PC-3 (cell line): Measurements from ENCODE around the gene ALDH6A1. TPM values are rescaled to one million over a fixed set of nuclear protein-coding genes. Genes with fewer than 3 reads are reported as not detected.

ENCODE experiments used
- ATAC-seq: fragments of 200-7000 bp; cut with Tn5 transposase; 2 replicates; pipeline ENCODE4 v1.9.1; 2020; ENCODE audit warnings: mild to moderate bottlenecking, moderate library complexity
- Bru-seq: library from RNA; stranded (reverse); fragments of 400-500 nt; gene quantifications from one replicate; lab custom pipeline; 2021; lab: Mats Ljungman, UMichigan
- BruChase-seq, 2 experiments: library from RNA; stranded (reverse); fragments of 400-500 nt; gene quantifications; one replicate each; lab custom pipeline; 2021; lab: Mats Ljungman, UMichigan
- BruUV-seq: library from RNA; stranded (reverse); fragments of 400-500 nt; replicated peaks from 2 replicates; lab custom pipeline; 2021; lab: Mats Ljungman, UMichigan
- CTCF ChIA-PET: fragments of 300-600 bp; sonication (Branson Sonifier 250); formaldehyde crosslinking; loops from one replicate; lab custom pipeline; 2022; ENCODE audit warnings: antibody characterized with exemption; lab: Charles Lee
- POLR2A ChIA-PET: fragments of 300-600 bp; sonication (Branson Sonifier 250); formaldehyde crosslinking; loops from one replicate; lab custom pipeline; 2022; ENCODE audit warnings: antibody characterized with exemption; ENCODE audit not compliant: unreplicated experiment; lab: Charles Lee
- DNase-seq: peaks from one replicate; pipeline ENCODE4 v3.0.0-alpha.2; 2015
- H2AFZ ChIP-seq: fragments of 300-600 bp; sonication (generic); 2 replicates; pipeline ENCODE4 v1.6.0; 2016; ENCODE audit warnings: antibody characterized with exemption, low read length
- H3F3A ChIP-seq: fragments of 300-600 bp; sonication (generic); one replicate; pipeline ENCODE4 v1.6.0; 2017; ENCODE audit warnings: antibody characterized with exemption, low read length, control low read depth, mild to moderate bottlenecking; ENCODE audit not compliant: unreplicated experiment
- H3K27ac ChIP-seq: fragments of 300-600 bp; sonication (generic); 2 replicates; pipeline ENCODE4 v1.5.1; 2016; ENCODE audit warnings: mild to moderate bottlenecking, low read length
- H3K27me3 ChIP-seq: fragments of 300-600 bp; sonication (generic); 2 replicates; pipeline ENCODE4 v1.6.1; 2016; ENCODE audit warnings: low read length, mixed read lengths
- H3K36me3 ChIP-seq: fragments of 300-600 bp; sonication (generic); 2 replicates; pipeline ENCODE4 v1.6.1; 2016; ENCODE audit warnings: low read depth, mixed run types, low read length, mixed read lengths
- H3K4me1 ChIP-seq: fragments of 300-600 bp; sonication (generic); 2 replicates; pipeline ENCODE4 v1.5.1; 2016; ENCODE audit warnings: low read length; ENCODE audit not compliant: insufficient read depth
- H3K4me2 ChIP-seq: fragments of 300-600 bp; sonication (generic); 2 replicates; pipeline ENCODE4 v1.6.0; 2016; ENCODE audit warnings: low read length
- H3K4me3 ChIP-seq: fragments of 300-600 bp; sonication (generic); 2 replicates; pipeline ENCODE4 v1.5.1; 2016; ENCODE audit warnings: mild to moderate bottlenecking, low read length, mixed read lengths
- H3K79me2 ChIP-seq: fragments of 300-600 bp; sonication (generic); 2 replicates; pipeline ENCODE4 v1.6.1; 2017; ENCODE audit warnings: low read length, mixed read lengths
- H3K9ac ChIP-seq: fragments of 300-600 bp; sonication (generic); 2 replicates; pipeline ENCODE4 v1.6.0; 2016; ENCODE audit warnings: mild to moderate bottlenecking, low read length
- H3K9me2 ChIP-seq: fragments of 300-600 bp; sonication (generic); replicated peaks from 2 replicates; pipeline ENCODE4 v1.6.1; 2016; ENCODE audit warnings: mixed run types, low read length, mixed read lengths
- H3K9me3 ChIP-seq: fragments of 300-600 bp; sonication (generic); 2 replicates; pipeline ENCODE4 v1.6.1; 2016; ENCODE audit warnings: low read length, mixed read lengths
- H4K20me1 ChIP-seq: fragments of 300-600 bp; sonication (generic); 2 replicates; pipeline ENCODE4 v1.6.1; 2016; ENCODE audit warnings: low read length, mixed read lengths
- EZH2 ChIP-seq: fragments of 300-600 bp; sonication (generic); IDR thresholded peaks from one replicate; pipeline ENCODE4 v1.6.1; 2017; ENCODE audit warnings: antibody characterized with exemption, mild to moderate bottlenecking, low read length; ENCODE audit not compliant: unreplicated experiment
- EZH2phosphoT487 ChIP-seq: fragments of 300-600 bp; sonication (generic); IDR thresholded peaks from 2 replicates; pipeline ENCODE4 v1.6.1; 2018; ENCODE audit warnings: mild to moderate bottlenecking, antibody characterized with exemption, low read length, borderline replicate concordance
- intact Hi-C: fragments of 100-400 bp; cut with micrococcal nuclease; formaldehyde crosslinking; loops from 2 replicates; pipeline ENCODE4 v1.9.0; 2023
- long read RNA-seq: library from polyadenylated mRNA; unstranded; transcript quantifications from one replicate; pipeline ENCODE4 v2.0.0, GENCODE V29; 2021; ENCODE audit not compliant: unreplicated experiment
- total RNA-seq: library from RNA; depleted of rRNA; stranded (reverse); fragments of >200 nt; gene quantifications from 2 replicates; pipeline ENCODE4 v1.2.3, GENCODE V29; 2014; rRNA removed
- TF ChIP-seq, protein P1 (sequence below): fragments of 300-600 bp; sonication (generic); conservative IDR thresholded peaks from 2 replicates; pipeline ENCODE4 v1.5.1; 2017; ENCODE audit warnings: antibody characterized with exemption, low read depth, mild to moderate bottlenecking, low read length

Gene ALDH6A1
- 5.0 and 5.4 TPM in 2 replicates for total RNA-seq
- percentile 46 among the genes with signal in this experiment for Bru-seq, nascent RNA
- percentile 51 among the genes with signal in this experiment for BruChase-seq, experiment 1, labeled RNA remaining after a 6-hour chase
- BruChase-seq, experiment 2, labeled RNA remaining after a 2-hour chase: percentile 48 among the genes with signal in this experiment
- long read RNA-seq, full-length matches to known transcripts: 53 of 69 reads
- long read RNA-seq, partial matches to known transcripts: 1 of 69 reads
- long read RNA-seq, other reads (novel, unspliced or antisense): 15 of 69 reads

DNA sequence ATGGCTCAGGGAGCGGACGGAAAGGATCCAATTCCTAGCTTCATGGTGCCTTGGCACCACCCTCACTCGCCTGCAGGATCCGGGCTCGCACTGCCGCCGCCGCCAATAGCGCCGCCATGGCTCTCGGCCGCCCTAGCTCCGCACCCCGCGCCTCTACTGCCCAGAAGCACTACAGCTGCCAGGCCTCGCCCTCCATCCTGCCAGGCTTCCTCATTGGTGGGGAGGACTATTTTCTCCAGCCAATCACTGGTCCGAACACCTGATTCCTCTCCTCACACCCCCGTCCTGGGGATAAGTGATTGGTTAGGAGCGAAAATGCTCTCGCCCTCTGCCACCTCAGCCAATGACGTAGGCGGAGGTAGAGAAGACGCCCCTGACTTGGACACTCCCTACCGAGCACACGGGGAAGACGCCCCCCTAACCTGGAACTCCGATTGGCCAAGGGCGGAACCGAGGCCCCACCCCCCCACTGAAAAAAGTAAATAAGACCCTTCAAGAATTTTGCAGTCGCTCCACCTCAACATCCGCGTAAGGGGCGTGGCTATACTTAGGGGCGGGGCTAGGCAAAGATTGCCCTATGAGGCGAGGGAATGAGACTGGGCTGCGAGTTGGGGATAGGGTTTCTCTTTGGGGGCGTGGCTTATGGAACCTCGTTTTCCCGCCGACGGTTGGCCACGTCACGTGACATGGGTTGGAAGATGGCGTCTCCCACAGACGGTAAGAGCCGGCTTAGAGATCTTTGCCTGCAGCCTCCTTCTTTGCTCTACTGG, at the start of gene ALDH6A1, which contains the start of gene LIN52:
TSS of gene ALDH6A1 (minus strand) at position 177 of the 770 bp plus-strand sequence. CDS start at position 118, 59 bp downstream.
TSS of gene LIN52 (plus strand) at position 680 of the 770 bp plus-strand sequence. CDS start at position 699, 19 bp downstream.
- intact Hi-C loops: loop anchor here (5.0 kb wide), 1 partner anchor 132 kb away; the partner anchor contains the start of genes COQ6 and FAM161B
- Histone ChIP-seq H3F3A (no peaks in the 10 kb centered on the region), H3K4me2 (peak within 1 kb of the TSS; percentile 97), H3K36me3 (no peaks in the 10 kb centered on the region), H3K9ac (peak within 1 kb of the TSS; percentile 75), H4K20me1 (no peaks in the 10 kb centered on the region), H3K9me3 (no peaks in the 10 kb centered on the region), H3K79me2 (peaks cover 25% of the 10 kb centered on the region), H3K27me3 (no peaks in the 10 kb centered on the region), H3K27ac (peak within 1 kb of the TSS; percentile 21; the same call in 1 of the 2 replicates), H3K4me3 (peak within 1 kb of the TSS; percentile 88), H2AFZ (peak within 1 kb of the TSS; percentile 88), H3K4me1 (peaks cover 20% of the 10 kb centered on the region), H3K9me2 (no peaks in the 10 kb centered on the region)
- no TSS peak for BruUV-seq
- DNase-seq (peak; percentile 100), ATAC-seq (peak; percentile 92)
- ChIA-PET CTCF (no interaction called here), POLR2A (interaction anchor here (0.5 to 0.6 kb wide), 2 partner anchors 759 to 1040 kb away, joined by 3 to 13 read pairs; no protein-coding TSS in a partner anchor)
- TF ChIP-seq EZH2 (no peak), EZH2phosphoT487 (no peak)
- TF ChIP-seq, protein P1, sequence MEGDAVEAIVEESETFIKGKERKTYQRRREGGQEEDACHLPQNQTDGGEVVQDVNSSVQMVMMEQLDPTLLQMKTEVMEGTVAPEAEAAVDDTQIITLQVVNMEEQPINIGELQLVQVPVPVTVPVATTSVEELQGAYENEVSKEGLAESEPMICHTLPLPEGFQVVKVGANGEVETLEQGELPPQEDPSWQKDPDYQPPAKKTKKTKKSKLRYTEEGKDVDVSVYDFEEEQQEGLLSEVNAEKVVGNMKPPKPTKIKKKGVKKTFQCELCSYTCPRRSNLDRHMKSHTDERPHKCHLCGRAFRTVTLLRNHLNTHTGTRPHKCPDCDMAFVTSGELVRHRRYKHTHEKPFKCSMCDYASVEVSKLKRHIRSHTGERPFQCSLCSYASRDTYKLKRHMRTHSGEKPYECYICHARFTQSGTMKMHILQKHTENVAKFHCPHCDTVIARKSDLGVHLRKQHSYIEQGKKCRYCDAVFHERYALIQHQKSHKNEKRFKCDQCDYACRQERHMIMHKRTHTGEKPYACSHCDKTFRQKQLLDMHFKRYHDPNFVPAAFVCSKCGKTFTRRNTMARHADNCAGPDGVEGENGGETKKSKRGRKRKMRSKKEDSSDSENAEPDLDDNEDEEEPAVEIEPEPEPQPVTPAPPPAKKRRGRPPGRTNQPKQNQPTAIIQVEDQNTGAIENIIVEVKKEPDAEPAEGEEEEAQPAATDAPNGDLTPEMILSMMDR: no peak; the same call in 1 of the 2 replicates

DNA sequence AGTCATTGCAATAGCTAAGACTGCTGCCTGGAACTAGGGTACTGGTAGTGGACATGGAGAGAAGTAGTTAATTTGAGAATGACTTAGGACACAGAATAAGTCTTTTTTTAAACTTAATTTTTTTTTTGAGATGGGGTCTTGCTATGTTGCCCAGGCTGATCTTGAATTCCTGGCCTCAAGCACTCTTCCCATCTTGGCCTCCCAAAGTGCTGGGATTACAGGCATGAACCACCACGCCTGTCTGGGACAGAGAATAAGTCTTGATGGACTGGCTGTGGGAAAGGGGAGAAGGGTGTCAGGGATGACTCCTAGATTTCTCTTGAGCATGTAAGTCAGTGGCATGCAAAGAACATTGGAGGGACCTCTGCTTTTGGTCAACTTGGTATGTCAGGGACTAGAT, 43.4 kb upstream of the ALDH6A1 start:
- Histone ChIP-seq H3K9me2 (no peaks in the 10 kb centered on the region), H3F3A (no peaks in the 10 kb centered on the region), H3K27me3 (no peaks in the 10 kb centered on the region), H2AFZ (no peak overlapping the region), H3K9ac (no peak overlapping the region), H3K4me3 (no peak overlapping the region), H3K4me1 (no peaks in the 10 kb centered on the region), H3K27ac (no peak overlapping the region), H3K79me2 (no peaks in the 10 kb centered on the region), H3K4me2 (no peak overlapping the region), H3K9me3 (no peaks in the 10 kb centered on the region), H4K20me1 (no peaks in the 10 kb centered on the region), H3K36me3 (no peaks in the 10 kb centered on the region)
- TF ChIP-seq EZH2 (no peak), EZH2phosphoT487 (no peak)
- TF ChIP-seq, protein P1: no peak
- ChIA-PET POLR2A (no interaction called here), CTCF (no interaction called here)
- intact Hi-C loops: no loop called here
- no TSS peak for BruUV-seq
- ATAC-seq: no peak
- DNase-seq: no peak
